GM10248 (cell line): ENCODE results near the gene JUN.

Experiments
- CTCF ChIA-PET: fragments of 300-600 bp; sonication (Branson Sonifier 250); formaldehyde crosslinking; extraction: SDS; loops from one replicate; lab custom pipeline; 2021; ENCODE audit warnings: antibody characterized with exemption; lab: Yijun Ruan, JAX
- POLR2A ChIA-PET: fragments of 350-650 bp; sonication (Branson Sonifier 250); formaldehyde crosslinking; extraction: SDS; loops from one replicate; lab custom pipeline; 2020; ENCODE audit warnings: antibody characterized with exemption; lab: Yijun Ruan, JAX
- DNase-seq: peaks from one replicate; pipeline ENCODE4 v3.0.0; 2012; ENCODE audit errors: extremely low spot score
- TF ChIP-seq, protein P1 (sequence below): IDR thresholded peaks from 2 replicates; pipeline ENCODE4 v1.5.1; 2012; ENCODE audit warnings: mild to moderate bottlenecking, low read depth; ENCODE audit errors: extremely low read depth, missing control alignments, control extremely low read depth

Gene JUN

DNA sequence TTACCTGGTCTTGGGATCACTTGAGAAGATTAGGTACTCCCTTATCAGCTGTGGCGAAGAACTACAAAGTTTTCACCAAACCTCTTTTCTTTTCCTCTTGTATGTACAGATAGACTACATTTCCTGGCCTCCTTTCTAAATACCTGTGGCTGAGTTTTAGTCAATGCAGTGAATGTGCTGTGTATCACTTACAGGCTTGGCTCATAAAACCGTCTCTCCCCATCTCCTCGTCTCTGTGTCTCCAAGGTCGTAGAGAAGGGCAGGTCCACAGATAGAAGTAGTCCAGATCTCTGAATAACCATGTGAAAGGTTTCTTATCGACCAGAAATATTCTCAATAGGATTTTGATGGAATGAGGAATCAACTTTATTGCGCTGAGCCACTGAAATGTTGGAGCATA lies 9.0 kb upstream of the JUN start:
- ChIA-PET POLR2A (no interaction called here), CTCF (no interaction called here)
- TF ChIP-seq, protein P1, sequence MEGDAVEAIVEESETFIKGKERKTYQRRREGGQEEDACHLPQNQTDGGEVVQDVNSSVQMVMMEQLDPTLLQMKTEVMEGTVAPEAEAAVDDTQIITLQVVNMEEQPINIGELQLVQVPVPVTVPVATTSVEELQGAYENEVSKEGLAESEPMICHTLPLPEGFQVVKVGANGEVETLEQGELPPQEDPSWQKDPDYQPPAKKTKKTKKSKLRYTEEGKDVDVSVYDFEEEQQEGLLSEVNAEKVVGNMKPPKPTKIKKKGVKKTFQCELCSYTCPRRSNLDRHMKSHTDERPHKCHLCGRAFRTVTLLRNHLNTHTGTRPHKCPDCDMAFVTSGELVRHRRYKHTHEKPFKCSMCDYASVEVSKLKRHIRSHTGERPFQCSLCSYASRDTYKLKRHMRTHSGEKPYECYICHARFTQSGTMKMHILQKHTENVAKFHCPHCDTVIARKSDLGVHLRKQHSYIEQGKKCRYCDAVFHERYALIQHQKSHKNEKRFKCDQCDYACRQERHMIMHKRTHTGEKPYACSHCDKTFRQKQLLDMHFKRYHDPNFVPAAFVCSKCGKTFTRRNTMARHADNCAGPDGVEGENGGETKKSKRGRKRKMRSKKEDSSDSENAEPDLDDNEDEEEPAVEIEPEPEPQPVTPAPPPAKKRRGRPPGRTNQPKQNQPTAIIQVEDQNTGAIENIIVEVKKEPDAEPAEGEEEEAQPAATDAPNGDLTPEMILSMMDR: no peak
- DNase-seq: no peak

DNA sequence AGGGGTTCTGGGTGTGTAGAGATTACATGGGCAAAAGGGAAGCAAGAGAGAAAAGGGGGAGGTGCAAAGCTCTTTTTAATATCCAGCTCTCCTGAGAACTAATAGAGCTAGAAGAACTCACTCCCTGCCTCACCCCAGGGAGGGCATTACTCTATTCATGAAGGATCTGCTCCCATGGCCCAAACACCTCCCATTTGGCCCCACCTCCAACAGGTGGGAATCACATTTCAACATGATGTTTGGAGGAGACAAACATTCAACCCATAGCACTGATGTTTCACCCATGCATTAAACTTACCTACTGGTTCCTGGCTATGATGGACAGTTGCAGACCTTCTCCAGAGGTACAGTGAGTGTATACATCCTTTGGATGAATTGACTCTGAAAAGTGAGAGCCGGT lies 7.3 kb upstream of the JUN start:
- TF ChIP-seq, protein P1: no peak
- ChIA-PET POLR2A (no interaction called here), CTCF (interaction anchor here (1.1 to 1.2 kb wide), 2 partner anchors 7 to 222 kb away, joined by 3 to 5 read pairs; no protein-coding TSS in a partner anchor)
- DNase-seq: no peak

DNA sequence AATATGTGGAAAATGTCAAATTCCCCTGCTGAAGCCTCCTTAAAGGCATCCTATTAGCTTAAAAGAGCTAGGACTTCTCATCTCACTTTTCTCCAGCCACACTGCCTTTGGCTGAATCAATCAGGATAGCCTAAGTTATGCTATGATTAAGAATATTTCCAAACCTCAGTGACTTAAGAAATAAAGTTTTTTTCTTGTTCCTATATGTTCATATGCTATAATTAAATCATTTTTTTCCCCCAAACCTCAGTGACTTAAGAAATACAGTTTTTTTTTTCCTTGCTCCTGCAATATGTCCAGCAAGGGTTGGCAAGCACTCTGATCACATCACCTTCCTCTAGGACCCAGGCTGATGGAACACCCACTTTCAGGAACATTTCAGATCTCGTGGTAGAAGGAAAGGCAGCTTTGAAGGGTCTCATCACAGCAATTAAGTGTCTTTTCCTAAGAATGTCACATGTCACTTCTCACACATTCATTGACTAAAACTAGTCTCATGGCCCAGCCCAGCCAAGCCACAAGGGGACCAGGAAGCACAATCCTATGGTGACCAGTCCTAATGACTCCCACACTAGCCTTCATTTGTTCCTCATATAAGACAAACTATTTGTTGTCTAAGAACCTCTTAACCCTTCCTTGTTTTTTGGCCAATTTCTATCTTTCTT lies 6.3 kb upstream of the JUN start:
- CTCF ChIA-PET: interaction anchor here (1.0 to 1.2 kb wide), 3 partner anchors 8 to 223 kb away, joined by 3 to 5 read pairs (median 3); no protein-coding TSS in a partner anchor

DNA sequence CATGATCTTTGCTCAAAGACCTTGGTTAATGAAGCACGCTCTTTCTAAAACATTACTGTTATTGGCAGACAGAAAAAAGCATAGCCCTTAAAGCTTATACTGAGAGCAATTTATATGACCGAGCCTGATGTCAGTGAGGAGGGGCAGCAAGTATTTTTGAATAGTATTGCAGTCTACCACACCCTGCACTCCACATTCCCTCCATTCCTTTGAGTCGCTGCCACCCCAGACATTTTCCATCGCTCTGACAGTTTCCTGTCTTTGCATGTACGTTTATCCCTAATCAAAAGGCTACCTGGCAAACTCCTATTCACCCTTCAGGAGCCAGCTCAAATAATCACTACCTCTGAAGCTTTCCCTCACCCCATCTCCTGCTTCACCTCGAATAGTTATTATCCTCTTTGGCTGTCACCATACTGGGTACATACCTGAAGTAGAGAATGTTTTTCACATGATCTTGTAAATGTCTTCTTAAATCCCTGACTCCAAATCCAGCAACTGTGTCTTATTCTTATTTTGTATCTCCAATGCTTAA lies 5.5 kb upstream of the JUN start:
- TF ChIP-seq, protein P1: no peak
- ChIA-PET CTCF (interaction anchor here (1.0 to 1.3 kb wide), 2 partner anchors 12 to 18 kb away, joined by 3 to 5 read pairs; no protein-coding TSS in a partner anchor), POLR2A (no interaction called here)
- DNase-seq: no peak

More for the DNA sequence above, 6.3 kb upstream of the JUN start:
- POLR2A ChIA-PET: no interaction called here
- TF ChIP-seq, protein P1: no peak
- DNase-seq: no peak

DNA sequence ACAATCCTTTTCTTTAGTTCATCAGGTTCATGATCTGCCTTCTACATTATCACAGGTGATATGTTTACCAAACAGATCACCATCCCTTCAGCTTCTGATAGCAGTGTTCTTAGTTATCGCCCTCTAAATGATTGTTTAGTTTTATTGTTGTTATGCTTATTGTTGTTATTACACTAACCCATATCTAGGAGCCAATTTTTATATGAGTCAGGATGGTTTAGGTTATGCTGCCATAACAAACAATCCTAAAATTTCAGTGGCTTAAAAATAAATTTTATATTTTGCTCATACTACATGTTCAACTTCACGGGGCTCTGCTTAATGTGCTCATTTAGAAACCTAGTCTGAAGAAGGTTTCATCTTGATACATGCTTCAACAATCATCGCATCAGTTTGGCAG lies 4.4 kb upstream of the JUN start:
- TF ChIP-seq, protein P1: no peak
- ChIA-PET POLR2A (no interaction called here), CTCF (interaction anchor here (1.3 to 1.6 kb wide), 2 partner anchors 19 to 911 kb away, joined by 5 read pairs; no protein-coding TSS in a partner anchor)
- no peak for DNase-seq

DNA sequence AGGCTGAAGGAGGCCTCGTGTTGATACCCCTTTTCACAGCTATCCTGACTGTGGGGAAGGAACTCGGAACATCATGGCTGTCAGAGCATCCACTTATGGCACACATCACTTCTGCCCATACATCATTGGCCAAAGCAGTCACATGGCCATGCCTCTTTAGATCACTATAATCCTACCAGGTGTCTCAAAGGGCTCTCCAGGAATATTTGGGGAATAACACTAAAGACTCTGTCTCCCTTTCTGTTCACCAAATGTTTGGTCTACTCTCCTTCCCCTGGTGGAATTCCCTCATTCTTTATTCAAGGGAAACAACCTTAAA lies 3.0 kb upstream of the JUN start:
- no peak for DNase-seq
- POLR2A ChIA-PET: no interaction called here
- TF ChIP-seq, protein P1: no peak
- CTCF ChIA-PET: interaction anchor here (1.6 kb wide), 2 partner anchors 912 to 972 kb away, joined by 3 to 5 read pairs; no protein-coding TSS in a partner anchor
